ENCODE results near the gene PAPOLA.

PAPOLA gene

DNA sequence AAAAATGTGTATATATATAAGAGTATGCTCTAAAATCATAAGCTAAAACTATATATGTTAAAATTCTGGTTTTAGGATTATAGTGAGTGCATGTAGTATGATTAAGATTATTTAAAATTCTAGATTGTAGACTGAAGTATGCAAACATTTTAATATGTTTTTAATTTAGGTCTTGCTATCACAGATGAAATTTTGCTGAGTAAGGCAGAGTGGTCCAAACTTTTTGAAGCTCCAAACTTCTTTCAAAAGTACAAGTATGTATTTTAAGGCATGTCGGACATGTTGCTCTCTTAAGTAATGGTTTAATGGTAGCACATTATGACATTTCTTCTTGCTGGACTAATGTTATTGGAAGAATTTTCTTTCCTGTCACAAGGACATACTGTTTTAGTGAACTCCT lies 34.6 kb downstream of the PAPOLA start:
- TF ChIP-seq ZFX (IDR thresholded peaks at IDR 0.05) = no peak
- TF ChIP-seq, protein P1, sequence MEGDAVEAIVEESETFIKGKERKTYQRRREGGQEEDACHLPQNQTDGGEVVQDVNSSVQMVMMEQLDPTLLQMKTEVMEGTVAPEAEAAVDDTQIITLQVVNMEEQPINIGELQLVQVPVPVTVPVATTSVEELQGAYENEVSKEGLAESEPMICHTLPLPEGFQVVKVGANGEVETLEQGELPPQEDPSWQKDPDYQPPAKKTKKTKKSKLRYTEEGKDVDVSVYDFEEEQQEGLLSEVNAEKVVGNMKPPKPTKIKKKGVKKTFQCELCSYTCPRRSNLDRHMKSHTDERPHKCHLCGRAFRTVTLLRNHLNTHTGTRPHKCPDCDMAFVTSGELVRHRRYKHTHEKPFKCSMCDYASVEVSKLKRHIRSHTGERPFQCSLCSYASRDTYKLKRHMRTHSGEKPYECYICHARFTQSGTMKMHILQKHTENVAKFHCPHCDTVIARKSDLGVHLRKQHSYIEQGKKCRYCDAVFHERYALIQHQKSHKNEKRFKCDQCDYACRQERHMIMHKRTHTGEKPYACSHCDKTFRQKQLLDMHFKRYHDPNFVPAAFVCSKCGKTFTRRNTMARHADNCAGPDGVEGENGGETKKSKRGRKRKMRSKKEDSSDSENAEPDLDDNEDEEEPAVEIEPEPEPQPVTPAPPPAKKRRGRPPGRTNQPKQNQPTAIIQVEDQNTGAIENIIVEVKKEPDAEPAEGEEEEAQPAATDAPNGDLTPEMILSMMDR (conservative IDR thresholded peaks at IDR 0.05) = no peak
- no peak overlapping the region for H3K27ac ChIP-seq

DNA sequence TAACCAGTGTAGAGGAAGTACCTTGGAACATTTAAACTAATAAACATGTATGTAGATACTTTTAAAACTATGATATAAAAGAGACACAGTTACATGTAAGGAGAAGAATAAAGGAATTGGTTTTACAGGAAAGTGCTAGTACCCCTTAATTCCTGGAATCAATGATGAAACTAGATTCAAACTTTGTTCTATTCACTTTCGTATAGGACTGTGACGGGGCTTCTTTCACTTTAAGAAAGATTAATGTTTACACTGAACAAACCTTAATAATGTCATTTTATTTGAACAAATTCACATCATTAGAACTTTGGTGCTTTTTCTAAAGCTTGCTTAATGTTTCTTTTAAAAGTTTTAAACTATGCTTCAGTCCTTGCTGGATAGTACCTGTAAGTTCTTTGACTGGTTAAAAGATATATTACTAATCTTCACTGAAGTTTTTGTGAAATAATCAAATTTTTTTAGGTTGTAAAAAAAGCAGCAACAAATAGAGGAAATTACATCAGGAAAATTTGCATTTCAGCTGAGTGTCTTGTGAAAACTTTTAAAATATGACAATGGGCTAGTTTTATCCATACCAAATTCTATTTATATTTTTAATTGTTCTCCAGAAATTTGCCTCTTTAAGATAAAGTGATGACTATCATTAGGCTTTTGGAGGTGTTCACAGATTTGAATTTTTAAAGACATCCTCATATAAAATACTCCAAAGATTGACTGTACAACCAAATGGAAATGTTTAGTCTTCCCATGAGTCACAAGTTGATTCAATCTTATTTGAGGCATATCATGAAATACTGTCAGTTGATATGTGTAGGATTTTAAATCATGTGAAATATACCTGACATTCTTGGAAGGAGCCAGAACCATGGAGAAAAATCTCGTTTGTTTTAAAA lies 36.2 kb downstream of the PAPOLA start:
- H3K27ac ChIP-seq = no peak overlapping the region
- TF ChIP-seq ZFX (IDR thresholded peaks at IDR 0.05) = no peak
- TF ChIP-seq, protein P1 (conservative IDR thresholded peaks at IDR 0.05) = no peak

DNA sequence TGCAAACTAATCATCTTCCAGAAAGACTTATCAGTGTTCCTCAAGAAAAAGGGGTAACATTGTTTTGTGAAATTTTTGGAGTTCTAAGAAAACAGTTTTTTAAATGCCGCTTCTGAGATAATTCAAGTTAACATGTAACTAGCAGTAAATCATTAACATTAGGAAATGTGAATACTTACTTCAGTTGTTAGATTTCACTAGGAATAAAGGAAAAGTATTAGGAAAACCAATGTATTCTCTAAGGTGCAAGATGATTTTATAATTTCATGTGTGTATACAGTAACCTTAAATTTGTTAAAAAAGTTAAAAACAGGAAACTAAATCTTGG lies 36.8 kb downstream of the PAPOLA start:
- H3K27ac ChIP-seq = no peak overlapping the region
- no peak for TF ChIP-seq ZFX (IDR thresholded peaks at IDR 0.05)
- TF ChIP-seq, protein P1 (conservative IDR thresholded peaks at IDR 0.05) = no peak

DNA sequence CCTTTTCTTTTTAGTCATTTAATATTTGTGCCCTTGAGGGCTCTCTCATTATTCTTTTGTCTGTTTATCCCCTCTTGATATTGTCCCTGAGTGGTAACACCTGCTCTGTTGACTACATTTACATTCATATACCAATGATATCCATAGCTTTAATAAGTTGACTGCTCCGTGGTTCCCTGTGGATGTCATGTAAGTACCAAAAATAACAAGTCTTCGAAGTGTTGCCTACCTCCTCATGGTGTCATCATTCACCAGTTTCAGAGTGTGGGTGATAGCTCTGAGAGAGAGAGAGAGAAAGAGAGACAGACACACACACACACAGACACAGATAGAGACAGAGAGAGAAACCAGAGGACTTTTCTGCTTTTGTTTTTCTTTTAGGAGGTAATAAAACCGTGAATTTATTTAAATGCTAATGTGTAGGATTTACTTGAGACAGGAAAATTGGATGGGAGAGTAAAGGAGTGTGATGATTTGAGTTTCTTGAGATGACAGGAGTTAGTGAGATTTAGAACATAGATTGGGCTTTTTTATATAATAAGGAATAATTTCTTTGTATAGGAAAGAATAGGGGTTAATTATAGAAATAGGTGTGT lies 52.2 kb downstream of the PAPOLA start:
- H3K27ac ChIP-seq = no peak overlapping the region
- TF ChIP-seq, protein P1 (conservative IDR thresholded peaks at IDR 0.05) = no peak

DNA sequence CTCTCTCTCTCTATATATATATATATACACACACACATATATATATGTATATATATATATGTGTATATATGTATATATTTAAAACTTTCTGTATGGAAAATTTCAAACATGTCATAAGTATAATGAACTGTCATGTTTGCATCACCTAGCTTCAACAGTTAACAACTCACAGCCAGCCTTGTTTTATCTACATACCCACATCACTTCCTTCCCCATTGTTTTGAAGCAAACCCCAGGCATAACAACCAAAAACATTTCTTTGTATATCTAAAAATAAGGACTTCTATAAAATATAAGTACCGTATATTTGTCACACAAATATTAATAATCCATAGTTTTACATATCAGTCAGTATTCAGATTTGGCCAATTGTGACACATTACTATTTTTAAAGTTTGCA lies 57.4 kb downstream of the PAPOLA start:
- no peak overlapping the region for H3K27ac ChIP-seq
- TF ChIP-seq ZFX (IDR thresholded peaks at IDR 0.05) = no peak
- TF ChIP-seq, protein P1 (conservative IDR thresholded peaks at IDR 0.05) = no peak

DNA sequence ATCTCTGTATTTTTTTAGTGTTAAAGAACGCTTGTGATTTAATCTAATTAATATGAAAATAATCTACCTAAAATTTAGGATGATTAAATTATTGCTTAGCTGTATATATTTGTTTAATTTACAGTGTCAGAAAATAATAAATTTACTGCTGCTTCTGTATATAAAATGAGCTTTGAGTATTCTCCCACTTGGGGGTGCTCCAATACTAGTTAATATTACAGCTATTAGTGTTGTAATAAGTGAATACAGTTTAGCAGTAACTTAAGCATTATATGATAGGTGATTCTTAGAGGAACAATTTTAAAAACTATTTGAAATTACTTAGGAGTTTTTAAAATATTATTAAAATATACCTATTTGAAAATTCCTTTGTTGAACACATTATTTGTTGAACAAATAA lies 62.2 kb downstream of the PAPOLA start:
- H3K27ac ChIP-seq = no peak overlapping the region
- TF ChIP-seq, protein P1 (conservative IDR thresholded peaks at IDR 0.05) = peak; percentile 34
- TF ChIP-seq ZFX (IDR thresholded peaks at IDR 0.05) = no peak

DNA sequence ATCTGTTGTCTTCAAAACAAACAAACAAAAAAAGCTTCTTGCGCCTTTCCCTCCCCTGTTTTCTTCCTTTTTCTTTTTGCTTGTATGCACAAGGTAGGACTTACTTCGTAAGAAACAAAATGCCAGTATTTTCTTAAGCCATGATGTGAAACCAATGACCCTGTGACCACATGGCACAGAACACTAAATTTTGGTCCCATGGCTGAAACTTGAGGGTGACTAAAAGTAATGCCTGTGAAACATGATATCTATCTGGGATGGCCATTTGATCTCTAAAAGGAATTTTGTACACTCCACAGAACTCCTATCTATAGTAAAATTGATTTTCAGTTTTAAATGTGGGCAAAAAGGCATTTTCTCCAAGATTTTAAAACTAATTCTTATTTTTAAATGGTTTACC lies 63.6 kb downstream of the PAPOLA start:
- H3K27ac ChIP-seq = no peak overlapping the region
- TF ChIP-seq ZFX (IDR thresholded peaks at IDR 0.05) = no peak
- TF ChIP-seq, protein P1 (conservative IDR thresholded peaks at IDR 0.05) = no peak

Measured in C4-2B (cell line).